Fibroblast of skin of back (primary cell): ENCODE measurements around the gene PRKCZ.
"Not testable (repeated sequence)": the region's sequence is repeated elsewhere in the genome, so short reads cannot be mapped to it uniquely, and the experiment has no call there.

Experiments used
- DNase-seq: peaks from one replicate; pipeline ENCODE4 v3.0.0-alpha.2; 2013

PRKCZ gene

GRCh38 chr1:2121101-2121691, 71.0 kb downstream of the PRKCZ start:
- DNase-seq = no peak

- DNase-seq = not testable (repeated sequence)
Measured at GRCh38 chr1:2121794-2122193, 71.6 kb downstream of the PRKCZ start.

- DNase-seq = no peak
Measured at GRCh38 chr1:2124446-2125198, 74.4 kb downstream of the PRKCZ start.

GRCh38 chr1:2125350-2126211, 75.4 kb downstream of the PRKCZ start:
- DNase-seq = no peak

- no peak for DNase-seq
Measured at GRCh38 chr1:2126331-2127186, 76.3 kb downstream of the PRKCZ start.

- no peak for DNase-seq
Measured at GRCh38 chr1:2127187-2128145, 77.3 kb downstream of the PRKCZ start.

GRCh38 chr1:2128189-2128901, 78.1 kb downstream of the PRKCZ start:
- no peak for DNase-seq

GRCh38 chr1:2129256-2129943, 79.2 kb downstream of the PRKCZ start:
- no peak for DNase-seq

- no peak for DNase-seq
Measured at GRCh38 chr1:2130156-2130555, 79.9 kb downstream of the PRKCZ start.

GRCh38 chr1:2130871-2131289, 80.7 kb downstream of the PRKCZ start:
- DNase-seq = no peak

- peak; percentile 75 for DNase-seq
Measured at GRCh38 chr1:2132222-2133038, 82.2 kb downstream of the PRKCZ start.

- DNase-seq = peak; percentile 97
Measured at GRCh38 chr1:2133039-2133878, 83.0 kb downstream of the PRKCZ start.

GRCh38 chr1:2133879-2134215, 83.6 kb downstream of the PRKCZ start:
- no peak for DNase-seq

GRCh38 chr1:2134266-2134620, 84.0 kb downstream of the PRKCZ start:
- DNase-seq = no peak

GRCh38 chr1:2134621-2135307, 84.6 kb downstream of the PRKCZ start:
- no peak for DNase-seq

GRCh38 chr1:2135441-2135841, 85.2 kb downstream of the PRKCZ start:
- DNase-seq = peak; percentile 83

- no peak for DNase-seq
Measured at GRCh38 chr1:2135941-2136340, 85.7 kb downstream of the PRKCZ start.
